PC-3 (cell line): ENCODE data around the gene TCEANC2. TPM values are rescaled to one million over a fixed set of nuclear protein-coding genes. Genes with fewer than 3 reads are reported as not detected.
A peak's percentile ranks its signal among the peaks of the same experiment; 100 is the strongest.

Experiments
- ATAC-seq: fragments of 200-7000 bp; cut with Tn5 transposase; 2 replicates; pipeline ENCODE4 v1.9.1; 2020; ENCODE audit warnings: mild to moderate bottlenecking, moderate library complexity
- BruUV-seq: library from RNA; stranded (reverse); fragments of 400-500 nt; replicated peaks from 2 replicates; lab custom pipeline; 2021; lab: Mats Ljungman, UMichigan
- CTCF ChIA-PET: fragments of 300-600 bp; sonication (Branson Sonifier 250); formaldehyde crosslinking; loops from one replicate; lab custom pipeline; 2022; ENCODE audit warnings: antibody characterized with exemption; lab: Charles Lee
- POLR2A ChIA-PET: fragments of 300-600 bp; sonication (Branson Sonifier 250); formaldehyde crosslinking; loops from one replicate; lab custom pipeline; 2022; ENCODE audit warnings: antibody characterized with exemption; ENCODE audit not compliant: unreplicated experiment; lab: Charles Lee
- DNase-seq: peaks from one replicate; pipeline ENCODE4 v3.0.0-alpha.2; 2015
- H2AFZ ChIP-seq: fragments of 300-600 bp; sonication (generic); 2 replicates; pipeline ENCODE4 v1.6.0; 2016; ENCODE audit warnings: antibody characterized with exemption, low read length
- H3F3A ChIP-seq: fragments of 300-600 bp; sonication (generic); one replicate; pipeline ENCODE4 v1.6.0; 2017; ENCODE audit warnings: antibody characterized with exemption, low read length, control low read depth, mild to moderate bottlenecking; ENCODE audit not compliant: unreplicated experiment
- H3K27ac ChIP-seq: fragments of 300-600 bp; sonication (generic); 2 replicates; pipeline ENCODE4 v1.5.1; 2016; ENCODE audit warnings: mild to moderate bottlenecking, low read length
- H3K27me3 ChIP-seq: fragments of 300-600 bp; sonication (generic); 2 replicates; pipeline ENCODE4 v1.6.1; 2016; ENCODE audit warnings: low read length, mixed read lengths
- H3K36me3 ChIP-seq: fragments of 300-600 bp; sonication (generic); 2 replicates; pipeline ENCODE4 v1.6.1; 2016; ENCODE audit warnings: low read depth, mixed run types, low read length, mixed read lengths
- H3K4me1 ChIP-seq: fragments of 300-600 bp; sonication (generic); 2 replicates; pipeline ENCODE4 v1.5.1; 2016; ENCODE audit warnings: low read length; ENCODE audit not compliant: insufficient read depth
- H3K4me2 ChIP-seq: fragments of 300-600 bp; sonication (generic); 2 replicates; pipeline ENCODE4 v1.6.0; 2016; ENCODE audit warnings: low read length
- H3K4me3 ChIP-seq: fragments of 300-600 bp; sonication (generic); 2 replicates; pipeline ENCODE4 v1.5.1; 2016; ENCODE audit warnings: mild to moderate bottlenecking, low read length, mixed read lengths
- H3K79me2 ChIP-seq: fragments of 300-600 bp; sonication (generic); 2 replicates; pipeline ENCODE4 v1.6.1; 2017; ENCODE audit warnings: low read length, mixed read lengths
- H3K9ac ChIP-seq: fragments of 300-600 bp; sonication (generic); 2 replicates; pipeline ENCODE4 v1.6.0; 2016; ENCODE audit warnings: mild to moderate bottlenecking, low read length
- H3K9me2 ChIP-seq: fragments of 300-600 bp; sonication (generic); replicated peaks from 2 replicates; pipeline ENCODE4 v1.6.1; 2016; ENCODE audit warnings: mixed run types, low read length, mixed read lengths
- H3K9me3 ChIP-seq: fragments of 300-600 bp; sonication (generic); 2 replicates; pipeline ENCODE4 v1.6.1; 2016; ENCODE audit warnings: low read length, mixed read lengths
- H4K20me1 ChIP-seq: fragments of 300-600 bp; sonication (generic); 2 replicates; pipeline ENCODE4 v1.6.1; 2016; ENCODE audit warnings: low read length, mixed read lengths
- CTCF ChIP-seq: fragments of 300-600 bp; sonication (generic); conservative IDR thresholded peaks from 2 replicates; pipeline ENCODE4 v1.5.1; 2017; ENCODE audit warnings: antibody characterized with exemption, low read depth, mild to moderate bottlenecking, low read length
- EZH2 ChIP-seq: fragments of 300-600 bp; sonication (generic); IDR thresholded peaks from one replicate; pipeline ENCODE4 v1.6.1; 2017; ENCODE audit warnings: antibody characterized with exemption, mild to moderate bottlenecking, low read length; ENCODE audit not compliant: unreplicated experiment
- EZH2phosphoT487 ChIP-seq: fragments of 300-600 bp; sonication (generic); IDR thresholded peaks from 2 replicates; pipeline ENCODE4 v1.6.1; 2018; ENCODE audit warnings: mild to moderate bottlenecking, antibody characterized with exemption, low read length, borderline replicate concordance
- intact Hi-C: fragments of 100-400 bp; cut with micrococcal nuclease; formaldehyde crosslinking; loops from 2 replicates; pipeline ENCODE4 v1.9.0; 2023
- total RNA-seq: library from RNA; depleted of rRNA; stranded (reverse); fragments of >200 nt; gene quantifications from 2 replicates; pipeline ENCODE4 v1.2.3, GENCODE V29; 2014

The TCEANC2 gene
- total RNA-seq, 1 experiment from 2014 or later = 4.2 TPM

- Histone ChIP-seq H2AFZ (no peak overlapping the region), H3K9me2 (no peaks in the 10 kb centered on the region), H3F3A (no peaks in the 10 kb centered on the region), H3K9ac (no peak overlapping the region), H3K36me3 (peaks cover 9% of the 10 kb centered on the region), H3K27me3 (no peaks in the 10 kb centered on the region), H4K20me1 (no peaks in the 10 kb centered on the region), H3K27ac (no peak overlapping the region), H3K4me1 (no peaks in the 10 kb centered on the region), H3K79me2 (no peaks in the 10 kb centered on the region), H3K9me3 (no peaks in the 10 kb centered on the region), H3K4me3 (no peak overlapping the region), H3K4me2 (no peak overlapping the region)
- CTCF ChIA-PET = no interaction called here
- intact Hi-C loops = no loop called here
- DNase-seq (no peak), ATAC-seq (no peak)
- POLR2A ChIA-PET = no interaction called here
- TF ChIP-seq EZH2 (no peak), CTCF (no peak), EZH2phosphoT487 (no peak)
- BruUV-seq = no TSS peak
These were observed 25.6 kb upstream of the TCEANC2 start for GRCh38 chr1:54027848-54028247.

DNA sequence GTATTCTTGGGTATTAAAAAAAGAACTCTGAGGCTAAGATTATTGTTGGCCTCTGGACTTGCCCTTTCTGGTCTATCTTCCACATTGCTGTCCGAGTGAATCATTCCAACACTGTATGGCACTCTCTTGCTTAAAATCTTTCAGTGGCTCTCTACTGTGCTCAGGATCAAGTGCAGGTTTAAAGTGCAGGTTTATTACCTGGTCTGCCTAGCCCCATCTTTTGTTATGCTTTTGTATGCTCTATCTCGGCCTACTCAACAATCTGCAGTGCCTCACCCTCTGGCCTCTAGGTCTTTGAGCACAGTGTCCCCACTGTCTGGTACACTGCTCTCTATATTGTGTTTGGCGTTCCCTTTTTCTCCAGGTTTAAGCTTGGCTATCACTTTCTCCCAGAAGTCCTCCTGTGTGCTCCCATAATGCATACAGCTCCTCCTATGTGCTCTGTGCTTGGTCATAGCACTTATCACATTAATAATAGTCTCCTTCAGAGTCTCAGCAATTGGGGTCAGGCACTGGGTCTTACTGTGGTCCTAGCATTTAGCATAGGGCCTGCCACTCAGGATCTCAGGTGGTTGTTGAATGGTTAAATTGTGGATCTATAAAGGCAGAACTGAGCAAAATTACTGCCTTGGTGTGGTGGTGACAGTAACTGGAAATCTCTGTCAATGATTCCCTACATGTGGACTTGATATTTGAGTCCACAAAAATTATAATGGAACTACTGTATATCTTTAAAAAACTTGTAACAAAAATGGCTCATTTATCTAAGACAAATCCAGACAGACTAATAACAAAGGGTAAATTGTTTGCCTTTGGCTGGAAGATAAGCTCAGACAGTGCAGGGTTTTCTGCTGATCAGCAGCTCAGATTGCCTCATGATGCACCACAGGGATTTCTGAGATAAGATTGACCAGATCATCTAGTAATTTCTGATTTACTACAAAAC lies 24.8 kb upstream of the TCEANC2 start:
- POLR2A ChIA-PET = no interaction called here
- Histone ChIP-seq H3F3A (no peaks in the 10 kb centered on the region), H2AFZ (no peak overlapping the region), H3K9ac (no peak overlapping the region), H3K4me2 (no peak overlapping the region), H3K9me2 (no peaks in the 10 kb centered on the region), H3K27me3 (no peaks in the 10 kb centered on the region), H3K27ac (no peak overlapping the region), H3K36me3 (peaks cover 9% of the 10 kb centered on the region), H3K4me3 (no peak overlapping the region), H3K79me2 (no peaks in the 10 kb centered on the region), H4K20me1 (no peaks in the 10 kb centered on the region), H3K9me3 (no peaks in the 10 kb centered on the region), H3K4me1 (no peaks in the 10 kb centered on the region)
- intact Hi-C loops = no loop called here
- TF ChIP-seq CTCF (no peak), EZH2phosphoT487 (no peak)
- DNase-seq (no peak), ATAC-seq (no peak)
- CTCF ChIA-PET = interaction anchor here (0.7 kb wide), 1 partner anchor 150 kb away, joined by 3 read pairs; no protein-coding TSS in a partner anchor
- BruUV-seq = no TSS peak

- intact Hi-C loops = no loop called here
- TF ChIP-seq EZH2phosphoT487 (no peak), EZH2 (no peak), CTCF (no peak)
- no peaks in the 10 kb centered on the region for H3K27me3 ChIP-seq
- peaks cover 40% of the 10 kb centered on the region for H3K36me3 ChIP-seq
- no peak overlapping the region for H3K4me3 ChIP-seq
- H4K20me1 ChIP-seq = no peaks in the 10 kb centered on the region
- H2AFZ ChIP-seq = no peak overlapping the region
- H3K4me2 ChIP-seq = no peak overlapping the region
- H3K9ac ChIP-seq = no peak overlapping the region
- ATAC-seq (no peak), DNase-seq (peak; percentile 23)
- H3K79me2 ChIP-seq = no peaks in the 10 kb centered on the region
- no peaks in the 10 kb centered on the region for H3K9me3 ChIP-seq
- POLR2A ChIA-PET = no interaction called here
- no peaks in the 10 kb centered on the region for H3K9me2 ChIP-seq
- H3K4me1 ChIP-seq = no peaks in the 10 kb centered on the region
- no peaks in the 10 kb centered on the region for H3F3A ChIP-seq
- BruUV-seq = no TSS peak
- no peak overlapping the region for H3K27ac ChIP-seq
- CTCF ChIA-PET = no interaction called here
These were observed 15.9 kb upstream of the TCEANC2 start for GRCh38 chr1:54037476-54037875.
